Measurements from ENCODE around the gene PRR5. TPM values are rescaled to one million over a fixed set of nuclear protein-coding genes. Genes with fewer than 3 reads are reported as not detected.
"Not testable (repeated sequence)": the region's sequence is repeated elsewhere in the genome, so short reads cannot be mapped to it uniquely, and the experiment has no call there.

The PRR5 gene
- total RNA-seq, 1 donor from 2014 or later: 22.7 TPM

GRCh38 chr22:44678556-44679305, 23.3 kb upstream of the PRR5 start:
- H3K27me3 Mint-ChIP-seq: peaks cover 4% of the 10 kb centered on the region
- DNase-seq: no peak
- H3K27ac Mint-ChIP-seq: no peak overlapping the region
- intact Hi-C loops (cut with micrococcal nuclease): no loop called here
- no peak overlapping the region for H3K4me3 Mint-ChIP-seq
- peaks cover 2% of the 10 kb centered on the region for H3K36me3 Mint-ChIP-seq (ENCODE audit: low read depth)
- peaks cover 36% of the 10 kb centered on the region for H3K4me1 Mint-ChIP-seq
- no peaks in the 10 kb centered on the region for H3K9me3 Mint-ChIP-seq

- H3K4me3 Mint-ChIP-seq; H3K36me3 Mint-ChIP-seq (ENCODE audit: low read depth); intact Hi-C loops (cut with micrococcal nuclease); DNase-seq; H3K9me3 Mint-ChIP-seq; H3K27me3 Mint-ChIP-seq; H3K27ac Mint-ChIP-seq: not testable (repeated sequence)
- H3K4me1 Mint-ChIP-seq: peaks cover 39% of the 10 kb centered on the region
Observed at GRCh38 chr22:44679306-44679647, 22.7 kb upstream of the PRR5 start.

- Mint-ChIP-seq H3K27me3 (peaks cover 4% of the 10 kb centered on the region), H3K27ac (no peak overlapping the region), H3K9me3 (no peaks in the 10 kb centered on the region), H3K4me1 (peaks cover 47% of the 10 kb centered on the region), H3K4me3 (no peak overlapping the region), H3K36me3 (ENCODE audit: low read depth) (peaks cover 2% of the 10 kb centered on the region)
- no peak for DNase-seq
- intact Hi-C loops (cut with micrococcal nuclease): loop anchor here (10.0 kb wide), 1 partner anchor 495 kb away; the partner anchor contains the start of gene PARVG
Observed at GRCh38 chr22:44680058-44680457, 21.9 kb upstream of the PRR5 start.

DNA sequence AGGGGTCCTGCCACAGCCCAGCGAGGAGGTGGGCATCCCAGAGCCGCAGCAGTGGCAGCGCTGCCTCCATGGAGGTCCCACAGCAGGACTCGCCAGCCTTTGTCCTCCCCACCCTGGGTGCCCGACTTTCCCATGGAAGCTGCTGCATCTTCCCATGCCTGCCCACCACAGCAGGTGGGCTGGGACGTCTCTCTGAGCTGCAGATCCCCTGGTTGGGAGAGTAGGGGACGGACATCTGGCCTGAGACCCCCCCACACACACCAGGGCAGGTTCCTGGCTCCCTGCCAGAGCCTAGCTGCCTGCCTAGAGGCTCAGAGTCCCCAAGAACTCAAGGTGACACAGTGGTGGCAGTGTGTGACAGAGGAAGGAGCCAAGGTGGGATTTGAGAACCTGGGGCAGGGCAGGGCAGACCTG, 21.5 kb upstream of the PRR5 start:
- intact Hi-C loops (cut with micrococcal nuclease): loop anchor here (10.0 kb wide), 1 partner anchor 496 kb away; the partner anchor contains the start of gene PARVG
- Mint-ChIP-seq H3K4me1 (peaks cover 51% of the 10 kb centered on the region), H3K27ac (no peak overlapping the region), H3K9me3 (no peaks in the 10 kb centered on the region), H3K36me3 (ENCODE audit: low read depth) (peaks cover 2% of the 10 kb centered on the region), H3K4me3 (no peak overlapping the region), H3K27me3 (peaks cover 4% of the 10 kb centered on the region)
- no peak for DNase-seq

DNA sequence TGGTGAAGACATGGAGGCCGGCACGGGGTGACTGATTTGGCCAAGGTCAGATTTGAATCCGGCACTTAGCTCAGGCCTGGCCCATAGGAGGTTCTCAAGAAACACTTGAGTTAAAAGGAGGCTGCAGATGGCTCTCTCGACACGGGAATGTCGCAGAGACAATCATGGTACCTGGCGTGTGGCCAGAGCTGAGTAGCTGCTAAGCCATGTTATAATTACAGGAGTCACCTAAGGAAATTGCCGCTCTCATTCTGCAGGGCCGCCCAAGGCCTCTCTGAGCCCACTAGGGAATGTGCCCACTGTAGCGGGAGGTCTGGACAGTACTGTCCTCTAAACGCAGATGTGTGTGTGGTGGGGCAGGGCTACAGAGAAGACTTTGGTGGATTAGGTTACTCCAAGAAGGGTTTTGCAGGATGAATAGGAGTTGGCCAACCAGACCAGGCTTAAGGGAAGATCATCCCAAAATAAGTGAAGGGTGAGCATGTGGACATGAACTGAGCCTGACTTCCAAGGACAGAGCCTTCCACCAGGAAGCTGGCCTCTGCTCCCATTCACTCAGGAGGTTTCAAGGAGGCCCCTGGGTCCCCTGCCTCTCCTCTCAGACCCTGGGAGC, 19.3 kb upstream of the PRR5 start:
- no peak overlapping the region for H3K27ac Mint-ChIP-seq
- DNase-seq: no peak
- no peaks in the 10 kb centered on the region for H3K9me3 Mint-ChIP-seq
- intact Hi-C loops (cut with micrococcal nuclease): loop anchor here (10.0 kb wide), 1 partner anchor 498 kb away; the partner anchor contains the start of gene PARVG
- no peaks in the 10 kb centered on the region for H3K27me3 Mint-ChIP-seq
- no peak overlapping the region for H3K4me3 Mint-ChIP-seq
- peaks cover 53% of the 10 kb centered on the region for H3K4me1 Mint-ChIP-seq
- peaks cover 4% of the 10 kb centered on the region for H3K36me3 Mint-ChIP-seq (ENCODE audit: low read depth)

DNA sequence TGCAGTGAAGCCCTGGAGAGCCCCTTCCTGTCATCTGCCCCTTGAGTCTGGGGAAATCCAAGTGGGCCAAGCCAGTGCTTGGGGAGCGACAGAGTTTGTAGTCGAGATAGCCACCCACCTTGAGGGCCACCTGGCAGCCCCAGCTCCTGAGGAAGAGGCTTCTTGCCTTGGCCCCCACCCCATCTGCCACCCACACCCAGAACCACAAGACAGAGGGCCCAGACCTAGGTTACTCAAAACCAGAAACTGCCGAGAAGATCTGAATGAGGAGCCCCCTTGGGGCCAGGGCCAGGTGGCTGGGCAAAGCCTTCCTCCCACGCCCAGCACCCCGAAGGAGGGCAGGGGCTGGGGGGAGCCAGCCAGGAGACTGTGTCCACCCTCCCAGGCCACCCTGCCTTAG, 18.8 kb upstream of the PRR5 start:
- Mint-ChIP-seq H3K4me1 (peaks cover 53% of the 10 kb centered on the region), H3K9me3 (no peaks in the 10 kb centered on the region), H3K27me3 (no peaks in the 10 kb centered on the region), H3K4me3 (peak overlapping the region; percentile 58), H3K27ac (peak overlapping the region; percentile 75), H3K36me3 (ENCODE audit: low read depth) (peaks cover 4% of the 10 kb centered on the region)
- intact Hi-C loops (cut with micrococcal nuclease): loop anchor here (10.0 kb wide), 1 partner anchor 498 kb away; the partner anchor contains the start of gene PARVG
- peak; percentile 77 for DNase-seq

DNA sequence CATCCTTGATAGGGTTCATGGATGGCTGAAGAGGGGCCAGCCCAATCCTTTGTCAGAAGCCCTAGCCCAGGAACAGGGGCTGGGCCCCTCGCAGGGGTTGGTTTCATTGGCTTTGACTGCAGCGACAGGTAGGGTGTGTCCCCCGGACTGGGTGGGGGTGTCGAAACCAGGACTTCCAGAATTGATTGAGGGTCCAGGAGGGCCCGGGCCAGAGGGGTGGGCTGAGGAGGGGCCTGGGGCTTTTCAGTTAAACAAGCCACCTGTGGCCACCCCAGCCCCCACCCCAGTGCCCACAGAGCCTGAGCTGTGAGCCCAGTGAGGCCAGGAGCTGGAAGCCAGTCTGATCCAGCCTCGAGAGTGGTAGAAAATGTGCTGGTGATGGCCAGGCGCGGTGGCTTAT, 18.1 kb upstream of the PRR5 start:
- peaks cover 4% of the 10 kb centered on the region for H3K36me3 Mint-ChIP-seq (ENCODE audit: low read depth)
- intact Hi-C loops (cut with micrococcal nuclease): loop anchor here (10.0 kb wide), 1 partner anchor 499 kb away; the partner anchor contains the start of gene PARVG
- H3K9me3 Mint-ChIP-seq: no peaks in the 10 kb centered on the region
- H3K27ac Mint-ChIP-seq: peak overlapping the region; percentile 58
- H3K27me3 Mint-ChIP-seq: no peaks in the 10 kb centered on the region
- H3K4me1 Mint-ChIP-seq: peaks cover 53% of the 10 kb centered on the region
- peak overlapping the region; percentile 58 for H3K4me3 Mint-ChIP-seq
- DNase-seq: no peak

GRCh38 chr22:44684506-44685383, 17.3 kb upstream of the PRR5 start:
- Mint-ChIP-seq H3K4me3 (peak overlapping the region; percentile 43), H3K9me3 (no peaks in the 10 kb centered on the region), H3K36me3 (ENCODE audit: low read depth) (peaks cover 4% of the 10 kb centered on the region), H3K27ac (peak overlapping the region; percentile 93), H3K4me1 (peaks cover 52% of the 10 kb centered on the region), H3K27me3 (no peaks in the 10 kb centered on the region)
- DNase-seq: peak; percentile 96
- intact Hi-C loops (cut with micrococcal nuclease): loop anchor here (1.0 to 10.0 kb wide), 3 partner anchors 16 to 500 kb away; partner anchors contain the start of genes PARVG and PRR5

GRCh38 chr22:44685384-44686056, 16.5 kb upstream of the PRR5 start:
- Mint-ChIP-seq H3K4me3 (peak overlapping the region; percentile 43), H3K27ac (peak overlapping the region; percentile 93), H3K27me3 (no peaks in the 10 kb centered on the region), H3K9me3 (no peaks in the 10 kb centered on the region), H3K36me3 (ENCODE audit: low read depth) (peaks cover 4% of the 10 kb centered on the region), H3K4me1 (peaks cover 48% of the 10 kb centered on the region)
- peak; percentile 93 for DNase-seq
- intact Hi-C loops (cut with micrococcal nuclease): loop anchor here (1.0 to 10.0 kb wide), 3 partner anchors 17 to 501 kb away; partner anchors contain the start of genes PARVG and PRR5

- Mint-ChIP-seq H3K4me3 (no peak overlapping the region), H3K4me1 (peaks cover 37% of the 10 kb centered on the region), H3K36me3 (ENCODE audit: low read depth) (peaks cover 2% of the 10 kb centered on the region), H3K27me3 (no peaks in the 10 kb centered on the region), H3K9me3 (no peaks in the 10 kb centered on the region), H3K27ac (no peak overlapping the region)
- intact Hi-C loops (cut with micrococcal nuclease): loop anchor here (10.0 kb wide), 1 partner anchor 502 kb away; the partner anchor contains the start of gene PARVG
- no peak for DNase-seq
Observed at GRCh38 chr22:44686873-44687600, 15.0 kb upstream of the PRR5 start.

DNA sequence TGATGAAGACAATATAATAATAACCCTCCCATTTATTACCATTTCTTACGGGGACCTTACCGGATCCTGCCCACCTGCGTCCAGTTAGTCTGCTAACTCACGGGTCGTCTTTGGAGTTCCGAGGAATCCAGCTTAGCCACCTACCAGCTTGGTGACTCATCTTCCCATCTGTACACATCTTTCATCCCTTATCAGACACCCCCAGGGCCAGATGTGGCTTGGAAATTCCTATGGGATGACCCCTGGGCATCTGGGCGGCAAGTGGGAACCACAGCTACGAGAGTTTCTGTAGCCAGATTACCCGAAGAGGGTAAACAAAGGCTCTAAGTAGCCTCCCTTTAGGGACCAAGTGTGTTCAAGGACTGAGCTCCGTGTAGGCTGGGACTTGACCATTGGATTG, 12.8 kb upstream of the PRR5 start:
- no peak overlapping the region for H3K4me3 Mint-ChIP-seq
- H3K27ac Mint-ChIP-seq: no peak overlapping the region
- H3K36me3 Mint-ChIP-seq (ENCODE audit: low read depth): peaks cover 2% of the 10 kb centered on the region
- H3K4me1 Mint-ChIP-seq: peaks cover 21% of the 10 kb centered on the region
- H3K9me3 Mint-ChIP-seq: no peaks in the 10 kb centered on the region
- no peak for DNase-seq
- intact Hi-C loops (cut with micrococcal nuclease): loop anchor here (10.0 kb wide), 1 partner anchor 504 kb away; the partner anchor contains the start of gene PARVG
- H3K27me3 Mint-ChIP-seq: no peaks in the 10 kb centered on the region

- no peaks in the 10 kb centered on the region for H3K9me3 Mint-ChIP-seq
- H3K4me3 Mint-ChIP-seq: no peak overlapping the region
- H3K27ac Mint-ChIP-seq: no peak overlapping the region
- DNase-seq: no peak
- H3K27me3 Mint-ChIP-seq: no peaks in the 10 kb centered on the region
- H3K4me1 Mint-ChIP-seq: peaks cover 13% of the 10 kb centered on the region
- H3K36me3 Mint-ChIP-seq (ENCODE audit: low read depth): peaks cover 2% of the 10 kb centered on the region
- intact Hi-C loops (cut with micrococcal nuclease): loop anchor here (10.0 kb wide), 1 partner anchor 505 kb away; the partner anchor contains the start of gene PARVG
Observed at GRCh38 chr22:44689915-44690524, 12.0 kb upstream of the PRR5 start.
